Stimulated activated memory B cell treated with anti-CD40 and anti-IgM and Interleukin-4, amounts not matched to agents 10 μg/mL and 1 μg/mL and 100 μg/mL, for 72 hours (primary cell): ENCODE measurements around the gene NKPD1.
A peak's percentile ranks its signal among the peaks of the same experiment; 100 is the strongest.

Source experiments
- ATAC-seq: fragments of 150-1000 bp; cut with Tn5 transposase; 2 replicates; pipeline ENCODE4 v1.10.0; 2021
- H3K27ac Mint-ChIP-seq: one replicate; pipeline ENCODE4 v1.8.0; 2022; ENCODE audit warnings: mild to moderate bottlenecking, mixed read lengths
- H3K27me3 Mint-ChIP-seq: one replicate; pipeline ENCODE4 v1.8.0; 2022; ENCODE audit warnings: mixed read lengths
- H3K36me3 Mint-ChIP-seq: one replicate; pipeline ENCODE4 v1.8.0; 2022; ENCODE audit warnings: mixed read lengths
- H3K4me1 Mint-ChIP-seq: one replicate; pipeline ENCODE4 v1.8.0; 2022; ENCODE audit warnings: mixed read lengths
- H3K4me3 Mint-ChIP-seq: one replicate; pipeline ENCODE4 v1.8.0; 2022; ENCODE audit warnings: mild to moderate bottlenecking, moderate library complexity, mixed read lengths
- H3K9me3 Mint-ChIP-seq: one replicate; pipeline ENCODE4 v1.8.0; 2022; ENCODE audit warnings: mixed read lengths

The NKPD1 gene

GRCh38 chr19:45160870-45161737, at the start of gene NKPD1:
Gene NKPD1, minus strand, starts transcription at chr19:45160982. Its CDS starts 832 bp downstream, at chr19:45160150.
- ATAC-seq = no peak
- Mint-ChIP-seq H3K9me3 (no peaks in the 10 kb centered on the region), H3K4me3 (no peak within 1 kb of the TSS), H3K27me3 (peaks cover 57% of the 10 kb centered on the region), H3K36me3 (no peaks in the 10 kb centered on the region), H3K4me1 (peaks cover 35% of the 10 kb centered on the region), H3K27ac (no peak within 1 kb of the TSS)

- no peak for ATAC-seq
- H3K9me3 Mint-ChIP-seq = peaks cover 3% of the 10 kb centered on the region
- no peak overlapping the region for H3K27ac Mint-ChIP-seq
- H3K27me3 Mint-ChIP-seq = peaks cover 7% of the 10 kb centered on the region
- H3K36me3 Mint-ChIP-seq = peaks cover 14% of the 10 kb centered on the region
- H3K4me1 Mint-ChIP-seq = peaks cover 6% of the 10 kb centered on the region
- H3K4me3 Mint-ChIP-seq = no peak overlapping the region
Observed at GRCh38 chr19:45206328-45206727, 45.5 kb upstream of the NKPD1 start.

GRCh38 chr19:45205810-45206209, 45.0 kb upstream of the NKPD1 start:
- Mint-ChIP-seq H3K4me1 (peaks cover 6% of the 10 kb centered on the region), H3K36me3 (peaks cover 14% of the 10 kb centered on the region), H3K4me3 (no peak overlapping the region), H3K9me3 (peaks cover 3% of the 10 kb centered on the region), H3K27ac (no peak overlapping the region), H3K27me3 (peaks cover 2% of the 10 kb centered on the region)
- no peak for ATAC-seq

- Mint-ChIP-seq H3K9me3 (peaks cover 3% of the 10 kb centered on the region), H3K27me3 (peaks cover 18% of the 10 kb centered on the region), H3K27ac (no peak overlapping the region), H3K4me3 (no peak overlapping the region), H3K36me3 (peaks cover 14% of the 10 kb centered on the region), H3K4me1 (no peaks in the 10 kb centered on the region)
- no peak for ATAC-seq
Observed at GRCh38 chr19:45202637-45203036, 41.9 kb upstream of the NKPD1 start.

GRCh38 chr19:45200568-45200967, 39.8 kb upstream of the NKPD1 start:
- Mint-ChIP-seq H3K27ac (no peak overlapping the region), H3K9me3 (peaks cover 3% of the 10 kb centered on the region), H3K36me3 (peaks cover 14% of the 10 kb centered on the region), H3K4me3 (no peak overlapping the region), H3K4me1 (no peaks in the 10 kb centered on the region), H3K27me3 (peaks cover 26% of the 10 kb centered on the region)
- ATAC-seq = no peak

GRCh38 chr19:45195764-45196163, 35.0 kb upstream of the NKPD1 start:
- peaks cover 26% of the 10 kb centered on the region for H3K27me3 Mint-ChIP-seq
- H3K36me3 Mint-ChIP-seq = peaks cover 5% of the 10 kb centered on the region
- H3K4me3 Mint-ChIP-seq = no peak overlapping the region
- no peaks in the 10 kb centered on the region for H3K9me3 Mint-ChIP-seq
- no peak overlapping the region for H3K27ac Mint-ChIP-seq
- H3K4me1 Mint-ChIP-seq = no peaks in the 10 kb centered on the region
- ATAC-seq = no peak

GRCh38 chr19:45191375-45191774, 30.6 kb upstream of the NKPD1 start:
- H3K27me3 Mint-ChIP-seq = no peaks in the 10 kb centered on the region
- ATAC-seq = no peak
- H3K4me1 Mint-ChIP-seq = peaks cover 10% of the 10 kb centered on the region
- H3K27ac Mint-ChIP-seq = no peak overlapping the region
- no peak overlapping the region for H3K4me3 Mint-ChIP-seq
- H3K36me3 Mint-ChIP-seq = peaks cover 16% of the 10 kb centered on the region
- H3K9me3 Mint-ChIP-seq = peaks cover 3% of the 10 kb centered on the region

GRCh38 chr19:45189971-45190370, 29.2 kb upstream of the NKPD1 start:
- Mint-ChIP-seq H3K4me1 (peaks cover 14% of the 10 kb centered on the region), H3K27ac (no peak overlapping the region), H3K9me3 (peaks cover 3% of the 10 kb centered on the region), H3K27me3 (no peaks in the 10 kb centered on the region), H3K4me3 (no peak overlapping the region), H3K36me3 (peaks cover 16% of the 10 kb centered on the region)
- ATAC-seq = no peak

GRCh38 chr19:45187421-45188100, 26.8 kb upstream of the NKPD1 start:
- Mint-ChIP-seq H3K4me1 (peaks cover 31% of the 10 kb centered on the region), H3K27me3 (no peaks in the 10 kb centered on the region), H3K9me3 (peaks cover 3% of the 10 kb centered on the region), H3K27ac (no peak overlapping the region), H3K36me3 (peaks cover 20% of the 10 kb centered on the region), H3K4me3 (no peak overlapping the region)
- peak; percentile 79 for ATAC-seq

- no peak overlapping the region for H3K27ac Mint-ChIP-seq
- peaks cover 3% of the 10 kb centered on the region for H3K9me3 Mint-ChIP-seq
- no peak for ATAC-seq
- peaks cover 35% of the 10 kb centered on the region for H3K4me1 Mint-ChIP-seq
- peaks cover 19% of the 10 kb centered on the region for H3K36me3 Mint-ChIP-seq
- no peaks in the 10 kb centered on the region for H3K27me3 Mint-ChIP-seq
- no peak overlapping the region for H3K4me3 Mint-ChIP-seq
Observed at GRCh38 chr19:45186509-45187334, 25.9 kb upstream of the NKPD1 start.

GRCh38 chr19:45184115-45184514, 23.3 kb upstream of the NKPD1 start:
- Mint-ChIP-seq H3K27me3 (no peaks in the 10 kb centered on the region), H3K9me3 (no peaks in the 10 kb centered on the region), H3K27ac (no peak overlapping the region), H3K36me3 (peaks cover 18% of the 10 kb centered on the region), H3K4me3 (no peak overlapping the region), H3K4me1 (peaks cover 55% of the 10 kb centered on the region)
- no peak for ATAC-seq

GRCh38 chr19:45182758-45183157, 22.0 kb upstream of the NKPD1 start:
- Mint-ChIP-seq H3K4me3 (no peak overlapping the region), H3K9me3 (no peaks in the 10 kb centered on the region), H3K36me3 (peaks cover 18% of the 10 kb centered on the region), H3K27me3 (no peaks in the 10 kb centered on the region), H3K27ac (no peak overlapping the region), H3K4me1 (peaks cover 55% of the 10 kb centered on the region)
- no peak for ATAC-seq

GRCh38 chr19:45180936-45181335, 20.2 kb upstream of the NKPD1 start:
- Mint-ChIP-seq H3K36me3 (peaks cover 18% of the 10 kb centered on the region), H3K4me1 (peaks cover 46% of the 10 kb centered on the region), H3K27ac (no peak overlapping the region)

GRCh38 chr19:45179892-45180370, 19.1 kb upstream of the NKPD1 start:
- peaks cover 23% of the 10 kb centered on the region for H3K36me3 Mint-ChIP-seq
- no peak overlapping the region for H3K27ac Mint-ChIP-seq
- no peaks in the 10 kb centered on the region for H3K27me3 Mint-ChIP-seq
- H3K9me3 Mint-ChIP-seq = no peaks in the 10 kb centered on the region
- peaks cover 49% of the 10 kb centered on the region for H3K4me1 Mint-ChIP-seq
- peak overlapping the region; percentile 77 for H3K4me3 Mint-ChIP-seq
- ATAC-seq = no peak

More at GRCh38 chr19:45180936-45181335, 20.2 kb upstream of the NKPD1 start:
- Mint-ChIP-seq H3K27me3 (no peaks in the 10 kb centered on the region), H3K4me3 (peak overlapping the region; percentile 77), H3K9me3 (no peaks in the 10 kb centered on the region)
- no peak for ATAC-seq
